ENCODE measurements around the gene SULT1A1. TPM values are rescaled to one million over a fixed set of nuclear protein-coding genes. Genes with fewer than 3 reads are reported as not detected.
A peak's percentile ranks its signal among the peaks of the same experiment; 100 is the strongest.
"Not testable (repeated sequence)": the region's sequence is repeated elsewhere in the genome, so short reads cannot be mapped to it uniquely, and the experiment has no call there.

The SULT1A1 gene
- 0.72 and 8.6 TPM in 2 replicates for total RNA-seq

- peak within 1 kb of the TSS; percentile 27 for H3K4me3 ChIP-seq (ENCODE audit: low read depth, low read length)
- DNase-seq (ENCODE audit: low read depth) = no peak
- TF ChIP-seq CTCF (conservative IDR thresholded peaks at IDR 0.05; ENCODE audit: low read depth, low read length) = no peak
These were observed at the start of gene SULT1A1 for GRCh38 chr16:28609631-28610594. TSS of gene SULT1A1 (minus strand) at chr16:28610044. CDS start at chr16:28608855, 1,189 bp downstream.

GRCh38 chr16:28639959-28640358 is 30.1 kb upstream of the SULT1A1 start:
- H3K4me3 ChIP-seq (ENCODE audit: low read depth, low read length); DNase-seq (ENCODE audit: low read depth): not testable (repeated sequence)

GRCh38 chr16:28638359-28638758 is 28.5 kb upstream of the SULT1A1 start:
- not testable (repeated sequence) for H3K4me3 ChIP-seq (ENCODE audit: low read depth, low read length); DNase-seq (ENCODE audit: low read depth)

- H3K4me3 ChIP-seq (ENCODE audit: low read depth, low read length); DNase-seq (ENCODE audit: low read depth): not testable (repeated sequence)
These were observed 27.9 kb upstream of the SULT1A1 start, which contains the start of gene NPIPB8 for GRCh38 chr16:28637765-28638164. TSS of gene NPIPB8 (plus strand) at chr16:28638065. CDS start at chr16:28638361, 296 bp downstream.

- H3K4me3 ChIP-seq (ENCODE audit: low read depth, low read length) = not testable (repeated sequence)
- peak; percentile 88 for DNase-seq (ENCODE audit: low read depth)
These were observed 26.4 kb upstream of the SULT1A1 start for GRCh38 chr16:28636093-28636823.

GRCh38 chr16:28630905-28631304 is 21.1 kb upstream of the SULT1A1 start:
- not testable (repeated sequence) for DNase-seq (ENCODE audit: low read depth); H3K4me3 ChIP-seq (ENCODE audit: low read depth, low read length)

GRCh38 chr16:28623172-28623711 is 13.4 kb upstream of the SULT1A1 start:
- DNase-seq (ENCODE audit: low read depth) = no peak
- no peak for TF ChIP-seq CTCF (conservative IDR thresholded peaks at IDR 0.05; ENCODE audit: low read depth, low read length)
- peak overlapping the region; percentile 54 for H3K4me3 ChIP-seq (ENCODE audit: low read depth, low read length)

- peak overlapping the region; percentile 54 for H3K4me3 ChIP-seq (ENCODE audit: low read depth, low read length)
These were observed 12.8 kb upstream of the SULT1A1 start for GRCh38 chr16:28622532-28623171.

GRCh38 chr16:28621481-28622155 is 11.8 kb upstream of the SULT1A1 start:
- DNase-seq (ENCODE audit: low read depth) = no peak
- TF ChIP-seq CTCF (conservative IDR thresholded peaks at IDR 0.05; ENCODE audit: low read depth, low read length) = no peak
- H3K4me3 ChIP-seq (ENCODE audit: low read depth, low read length) = no peak overlapping the region

More at GRCh38 chr16:28622532-28623171, 12.8 kb upstream of the SULT1A1 start:
- DNase-seq (ENCODE audit: low read depth) = not testable (repeated sequence)

GRCh38 chr16:28620316-28620715 is 10.5 kb upstream of the SULT1A1 start:
- DNase-seq (ENCODE audit: low read depth) = not testable (repeated sequence)

More at GRCh38 chr16:28620316-28620715, 10.5 kb upstream of the SULT1A1 start:
- H3K4me3 ChIP-seq (ENCODE audit: low read depth, low read length) = not testable (repeated sequence)
